CD4-positive, alpha-beta T cell treated with Interleukin-12 subunit alpha and Interleukin-12 subunit beta, for 1 hour (primary cell): ENCODE data around the gene ABCA3.
A peak's percentile ranks its signal among the peaks of the same experiment; 100 is the strongest.
"Not testable (repeated sequence)": the region's sequence is repeated elsewhere in the genome, so short reads cannot be mapped to it uniquely, and the experiment has no call there.

Source experiments
- DNase-seq: peaks from one replicate; pipeline ENCODE4 v3.0.0-alpha.2; 2020

The ABCA3 gene

DNA sequence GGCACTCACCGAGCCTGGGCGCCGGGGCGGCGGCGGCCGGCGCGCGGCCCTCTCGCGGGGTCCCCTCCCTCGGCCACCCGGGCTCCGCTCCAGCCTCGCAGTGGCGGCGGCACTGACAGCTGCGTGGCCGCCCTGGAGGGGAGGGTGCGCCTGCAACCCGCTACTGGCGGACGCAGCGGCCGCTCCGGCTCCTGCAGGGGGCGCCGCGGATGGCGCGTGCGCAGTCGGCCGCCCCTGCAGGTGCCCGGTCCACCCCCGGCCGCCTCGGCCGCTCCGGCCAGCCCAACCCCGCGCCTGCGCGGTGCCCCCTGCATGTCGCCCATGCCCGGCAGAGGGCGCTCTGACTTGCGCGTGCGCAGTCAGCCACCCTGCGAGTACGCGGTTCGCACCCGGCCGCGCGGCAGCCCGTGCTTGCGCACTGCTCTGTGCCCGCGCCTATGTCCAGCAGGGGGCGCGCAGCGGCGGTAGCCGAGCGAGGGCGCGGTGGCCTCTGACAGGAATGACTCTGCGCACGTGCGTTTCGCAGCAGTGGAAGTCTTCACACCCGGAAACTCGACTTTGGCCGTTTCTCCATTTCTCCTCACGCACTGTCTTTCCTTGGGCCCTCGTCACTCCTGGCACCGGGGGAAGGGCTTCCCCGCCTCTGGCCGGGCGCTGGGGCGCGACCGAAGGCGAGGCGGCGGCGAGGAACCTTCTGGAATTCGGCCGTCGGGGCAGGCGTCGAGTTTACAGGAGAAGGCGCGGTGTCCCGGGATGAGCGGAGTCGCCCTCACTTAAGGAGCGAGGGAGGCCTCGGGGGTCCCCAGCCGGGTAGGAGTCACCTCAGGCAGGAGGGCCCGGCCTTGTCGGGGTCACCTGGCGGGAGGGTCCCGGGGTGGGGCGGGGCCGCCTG, at the start of gene ABCA3:
Gene ABCA3 (minus strand): TSS at position 165 of the 892 bp plus-strand sequence. CDS start 14,262 bp downstream, outside the sequence.
- DNase-seq, result peak; percentile 96

DNA sequence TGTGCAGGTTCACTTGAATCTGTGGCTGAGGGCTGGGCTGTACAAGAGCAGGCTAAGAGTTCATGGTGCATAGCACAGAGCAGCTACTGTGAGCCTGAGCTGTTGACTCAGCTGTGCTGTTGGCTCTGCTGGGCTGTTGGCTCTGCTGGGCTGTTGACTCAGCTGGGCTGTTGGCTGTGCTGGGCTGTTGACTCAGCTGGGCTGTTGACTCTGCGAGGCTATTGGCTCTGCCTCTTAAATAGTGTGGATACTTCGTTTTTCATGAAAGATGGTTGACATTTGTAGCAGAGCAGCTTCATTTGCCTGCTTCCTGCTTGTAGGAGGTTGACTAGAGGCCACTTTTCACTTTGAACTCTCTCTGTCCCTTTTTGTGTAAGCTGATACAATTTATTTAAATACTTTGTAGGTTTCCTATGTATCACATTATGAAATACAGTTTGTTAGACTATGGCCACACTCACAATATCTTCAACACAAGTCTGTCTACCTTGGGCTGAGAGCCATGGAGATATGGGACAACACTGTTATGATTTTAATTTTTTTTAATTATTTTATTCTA, 48.4 kb upstream of the ABCA3 start:
- no peak for DNase-seq

- no peak for DNase-seq
Observed at GRCh38 chr16:2388139-2388874, 47.8 kb upstream of the ABCA3 start.

- DNase-seq, result no peak
Observed at GRCh38 chr16:2386990-2387389, 46.5 kb upstream of the ABCA3 start.

DNA sequence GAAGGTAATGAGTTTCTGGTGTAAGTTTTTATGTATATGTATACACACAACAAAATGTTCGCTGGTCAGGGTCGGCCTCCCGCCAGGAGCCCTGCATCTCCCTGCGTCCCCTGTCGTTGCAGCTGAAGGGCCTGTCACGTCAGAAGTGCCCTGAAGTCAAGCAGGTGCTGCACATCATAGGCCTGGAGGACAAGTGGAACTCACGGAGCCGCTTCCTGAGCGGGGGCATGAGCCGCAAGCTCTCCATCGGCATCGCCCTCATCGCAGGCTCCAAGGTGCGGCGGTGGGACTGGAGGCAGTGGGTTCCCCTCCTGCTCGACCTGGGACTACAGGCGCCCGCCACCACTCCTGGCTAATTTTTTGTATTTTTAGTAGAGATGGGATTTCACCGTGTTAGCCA, 45.5 kb upstream of the ABCA3 start:
- not testable (repeated sequence) for DNase-seq

DNA sequence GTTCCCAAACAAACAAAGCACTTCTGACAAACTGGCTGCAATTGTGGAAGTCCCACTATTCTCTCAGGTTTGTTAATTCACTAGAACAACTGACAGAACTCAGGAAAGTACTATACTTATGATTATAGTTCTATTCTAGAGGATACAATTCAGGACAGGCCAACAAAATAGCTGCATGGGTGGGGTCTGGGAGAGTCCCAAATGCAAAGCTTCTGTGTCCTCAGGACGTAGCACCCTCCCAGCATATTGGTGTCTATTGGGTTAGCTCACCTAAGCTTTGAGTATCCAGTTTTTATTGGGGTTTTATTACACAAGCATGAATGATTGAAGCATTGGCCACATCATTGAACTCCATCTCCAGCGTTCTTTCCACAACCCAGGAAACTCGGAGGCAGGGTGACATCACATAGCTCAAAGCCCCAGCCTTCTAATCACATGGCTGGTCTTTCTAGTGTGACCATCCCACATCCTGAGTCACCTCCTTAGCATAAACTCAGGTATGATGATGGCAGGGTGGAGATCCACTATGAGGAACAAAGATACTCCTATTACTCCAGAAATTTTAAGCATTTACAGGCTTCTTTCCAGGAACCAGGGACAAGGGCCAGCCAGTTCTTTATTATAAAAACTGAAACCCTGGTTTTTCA, 44.8 kb upstream of the ABCA3 start:
- DNase-seq, result no peak

GRCh38 chr16:2384426-2384825, 43.9 kb upstream of the ABCA3 start:
- no peak for DNase-seq

- no peak for DNase-seq
Observed at GRCh38 chr16:2383501-2383900, 43.0 kb upstream of the ABCA3 start.

GRCh38 chr16:2374644-2375043, 34.1 kb upstream of the ABCA3 start:
- no peak for DNase-seq

DNA sequence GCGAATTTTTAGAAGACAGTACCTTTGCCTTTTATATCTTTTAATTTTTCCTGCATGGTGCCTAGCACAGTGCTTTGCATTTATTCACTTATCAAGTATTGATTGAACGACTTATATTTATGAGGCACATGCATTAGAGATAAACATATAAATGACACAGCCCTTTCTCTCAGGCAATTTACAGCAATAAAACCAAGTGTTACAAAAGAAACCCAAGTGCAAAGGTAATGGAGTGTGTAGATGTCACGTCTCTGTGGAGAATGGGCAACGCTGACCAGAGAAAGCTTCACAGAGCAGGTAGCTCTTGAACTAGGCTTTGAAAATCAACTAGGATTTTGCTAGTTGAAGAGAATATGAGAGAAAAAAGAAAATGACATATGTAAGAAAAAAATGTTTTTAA, 32.6 kb upstream of the ABCA3 start:
- DNase-seq, result no peak

GRCh38 chr16:2372684-2373083, 32.2 kb upstream of the ABCA3 start:
- DNase-seq, result no peak

GRCh38 chr16:2371421-2371820, 30.9 kb upstream of the ABCA3 start:
- no peak for DNase-seq

DNA sequence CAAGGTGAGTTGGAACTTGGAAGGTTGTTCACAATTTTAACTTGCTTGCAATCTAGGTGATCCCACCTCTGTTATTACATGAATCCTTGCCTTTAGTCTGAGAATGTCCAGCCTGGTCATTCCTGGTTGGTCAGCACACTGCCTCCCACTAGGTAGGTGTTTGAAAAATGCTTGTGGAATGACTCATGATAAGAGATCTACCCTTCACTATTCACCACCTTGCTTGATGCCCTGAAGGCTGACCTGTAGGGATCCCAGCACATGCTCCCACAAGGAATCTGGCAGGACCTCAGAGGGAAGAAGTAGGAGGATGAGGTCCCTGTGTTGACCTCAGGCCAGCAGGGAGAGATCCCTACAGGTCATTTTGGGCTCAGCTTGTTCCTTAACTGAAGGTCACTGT, 30.2 kb upstream of the ABCA3 start:
- no peak for DNase-seq

DNA sequence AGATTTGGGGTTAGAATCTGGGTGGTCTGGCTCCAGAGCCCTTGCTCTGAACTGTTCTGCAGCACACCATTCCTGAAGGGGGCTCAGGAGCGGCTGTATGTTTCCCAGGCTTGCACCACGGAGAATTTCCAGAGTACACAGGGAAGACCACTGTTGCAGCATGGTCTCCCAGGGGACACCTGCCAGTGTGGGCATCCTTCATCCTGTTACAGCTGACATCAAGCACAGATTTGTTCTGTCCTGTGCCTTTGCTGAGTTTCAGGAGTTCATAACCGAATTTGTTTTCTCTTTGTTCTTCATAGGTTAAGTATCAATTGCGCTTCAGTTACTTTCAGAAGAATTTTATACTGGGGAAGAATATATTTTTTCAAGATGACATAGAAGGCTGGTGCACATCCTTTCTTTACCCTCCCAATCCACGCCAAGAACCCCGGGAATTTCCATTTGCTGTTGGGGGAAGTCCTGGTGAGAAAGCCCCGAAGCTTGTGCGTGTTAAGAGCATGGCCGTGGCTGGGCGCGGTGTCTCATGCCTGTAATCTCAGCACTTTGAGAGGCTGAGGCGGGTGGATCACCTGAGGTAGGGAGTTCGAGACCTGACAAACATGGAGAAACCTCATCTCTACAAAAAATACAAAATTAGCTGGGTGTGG, 26.3 kb upstream of the ABCA3 start:
- no peak for DNase-seq

DNA sequence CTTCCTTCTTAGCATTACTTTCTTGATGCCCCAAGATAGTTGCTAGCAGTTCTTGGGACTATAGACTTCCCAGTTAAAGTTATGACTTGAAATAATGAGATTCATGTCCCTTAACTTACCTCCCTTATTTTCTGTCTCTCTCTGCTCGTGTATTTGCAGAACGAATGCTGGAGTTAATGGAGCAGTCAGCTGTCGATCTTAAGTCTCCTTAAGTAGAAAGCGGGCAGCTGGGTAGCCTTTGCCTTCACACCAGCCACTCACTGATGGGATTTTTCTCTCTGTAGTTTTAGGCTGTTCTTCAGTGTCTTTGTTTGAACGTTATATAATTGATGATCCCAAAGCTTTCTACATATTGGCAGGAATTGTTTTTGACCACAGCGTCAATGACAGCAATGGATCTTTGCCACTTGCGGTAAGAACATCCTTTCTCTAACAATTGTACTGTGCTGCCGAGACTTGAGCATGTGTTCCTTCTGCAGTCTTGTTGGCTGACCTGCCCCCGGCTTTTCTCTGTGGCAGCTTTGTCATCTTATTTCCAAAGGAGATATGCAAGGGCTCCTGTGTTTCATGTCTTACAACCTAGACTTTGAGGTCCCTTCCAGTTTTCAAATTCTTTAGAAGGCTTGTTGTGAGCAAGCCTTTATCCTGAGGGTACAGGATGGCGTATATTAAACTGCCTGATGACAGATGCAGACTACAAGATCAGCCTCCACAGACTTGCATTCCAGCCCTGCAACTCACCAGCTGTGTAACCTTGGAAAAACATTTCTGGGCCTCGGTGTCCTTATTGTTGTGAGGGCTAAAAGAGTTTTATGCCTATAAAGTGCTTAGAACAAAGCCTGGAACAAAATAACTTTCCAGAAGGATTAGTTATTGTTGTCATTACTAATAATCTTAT, 25.1 kb upstream of the ABCA3 start:
- DNase-seq, result no peak

- no peak for DNase-seq
Observed at GRCh38 chr16:2364638-2365210, 24.2 kb upstream of the ABCA3 start.

GRCh38 chr16:2362218-2362617, 21.7 kb upstream of the ABCA3 start:
- DNase-seq, result no peak

DNA sequence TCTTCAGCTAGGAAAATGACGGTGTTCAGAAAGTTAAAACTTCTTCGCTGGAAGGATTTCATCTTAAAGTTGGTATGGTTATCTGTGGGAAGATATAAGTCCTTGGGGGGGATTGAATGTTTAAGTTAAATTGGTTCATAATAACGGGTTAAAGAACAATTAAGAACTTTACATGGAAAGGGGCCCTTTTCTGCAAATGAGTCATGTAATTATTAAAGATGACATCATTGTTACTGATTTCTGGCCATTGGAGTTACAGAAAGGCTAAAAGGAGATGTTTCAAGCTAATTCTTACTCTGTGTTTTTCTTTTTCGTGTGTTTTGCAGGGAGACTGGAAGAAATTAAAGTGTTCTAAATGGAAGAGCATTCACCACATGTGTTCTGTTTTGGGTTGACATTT, 20.6 kb upstream of the ABCA3 start:
- DNase-seq, result no peak

DNA sequence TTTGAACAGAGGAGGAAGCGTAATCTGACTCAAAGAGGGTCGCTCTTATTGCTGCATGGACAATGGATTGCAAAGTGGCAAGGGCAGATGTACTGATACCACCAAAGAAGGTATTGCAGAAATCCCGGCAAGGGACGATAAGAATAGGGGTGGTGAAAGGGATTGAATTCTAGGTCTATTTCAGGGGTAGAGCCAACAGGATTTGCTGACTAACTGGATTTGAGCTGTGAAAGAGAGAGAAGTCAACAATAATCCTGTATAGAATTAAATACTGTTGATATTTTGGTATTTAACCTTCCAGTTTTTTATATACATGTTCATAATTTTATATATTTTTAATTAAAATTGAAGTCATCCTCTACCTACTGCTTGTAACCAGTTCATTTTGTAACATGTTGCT, 19.4 kb upstream of the ABCA3 start:
- DNase-seq, result no peak

GRCh38 chr16:2358811-2359210, 18.3 kb upstream of the ABCA3 start:
- DNase-seq, result no peak

DNA sequence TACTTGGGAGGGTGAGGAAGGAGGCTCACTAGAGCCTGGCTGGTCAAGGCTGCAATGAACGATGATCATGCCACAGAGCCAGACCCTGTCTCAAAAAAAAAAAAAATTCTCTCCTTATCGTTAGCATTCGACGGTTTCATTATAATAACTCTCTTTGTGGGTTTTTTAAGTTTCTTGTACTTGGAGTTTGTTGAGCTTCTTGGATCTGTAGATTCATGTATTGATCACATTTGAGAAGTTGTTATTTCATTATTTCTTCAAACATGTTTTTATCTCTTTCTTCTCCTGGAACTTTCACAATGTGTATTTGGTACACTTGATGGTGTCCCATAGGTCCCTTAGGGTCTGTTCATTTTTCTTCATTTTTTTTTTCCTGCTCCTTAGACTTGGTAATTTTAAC, 16.8 kb upstream of the ABCA3 start:
- DNase-seq, result no peak
